ENCODE measurements around the gene TRAF6. TPM values are rescaled to one million over a fixed set of nuclear protein-coding genes. Genes with fewer than 3 reads are reported as not detected.

TRAF6 gene
- total and polyA plus RNA-seq, 2 donors (not counting 3 experiments of a cell fraction or from before 2014, with no cell fraction given): 6.0 to 14.2 TPM

DNA sequence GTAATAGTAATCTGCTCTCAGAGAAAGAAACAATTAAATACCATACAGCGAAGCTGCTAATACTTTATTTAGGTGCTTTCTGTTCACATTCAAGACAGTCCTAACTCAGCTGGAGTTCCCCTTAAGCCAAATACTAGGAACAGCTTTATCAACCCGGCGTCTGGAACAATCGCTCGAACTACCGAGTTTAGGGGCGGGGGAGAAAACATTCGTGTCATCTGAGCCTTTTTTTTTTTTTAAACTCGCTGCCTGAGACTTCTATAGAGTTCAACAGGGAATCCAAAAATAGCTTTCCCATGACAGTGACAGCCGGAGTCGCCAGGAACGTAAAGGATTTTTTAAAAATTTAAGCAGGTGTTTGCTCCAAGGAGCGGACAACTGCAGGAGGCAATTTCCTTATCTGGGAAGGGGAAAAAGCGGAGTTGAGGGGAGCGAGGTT, 852 bp downstream of the TRAF6 start:
- peak overlapping the region; percentile 50 for H3K27ac ChIP-seq (ENCODE audit: insufficient read depth, low read depth, low read length)
- no TSS peak for BruUV-seq (replicated peaks)
- dilution Hi-C loops (cut with MboI; ENCODE audit: extremely low pct_ligation_motif_present, low sequenced_read_pairs): no loop called here
- no peaks in the 10 kb centered on the region for H3K36me3 ChIP-seq (ENCODE audit: control insufficient read depth in 2 of 2, extremely low read depth in 1 of 2, insufficient read depth in 2 of 2, low read length in 2 of 2)
- H4K20me1 ChIP-seq (replicated peaks; ENCODE audit: control insufficient read depth, extremely low read depth, insufficient read depth, low read length): peaks cover 2% of the 10 kb centered on the region
- peak; percentile 64 for DNase-seq (ENCODE audit: low read depth, low spot score)
- peak overlapping the region; percentile 55 for H3K9ac ChIP-seq (replicated peaks; ENCODE audit: extremely low read depth, insufficient read depth, low read length)
- peak overlapping the region; percentile 40 for H2AFZ ChIP-seq (ENCODE audit: low read depth, low read length)
- no peaks in the 10 kb centered on the region for H3K27me3 ChIP-seq (ENCODE audit: control insufficient read depth in 2 of 2, insufficient read depth in 2 of 2, low read length in 2 of 2)
- ChIA-PET POLR2A (no interaction called here), CTCF (interaction anchor here (0.6 to 2.9 kb wide), 8 partner anchors 9 to 418 kb away, joined by 3 to 36 read pairs (median 4); no protein-coding TSS in a partner anchor)
- peaks cover 43% of the 10 kb centered on the region for H3K79me2 ChIP-seq (ENCODE audit: control insufficient read depth, insufficient read depth, low read length)
- intact Hi-C loops (cut with micrococcal nuclease): loop anchor here (10.0 kb wide), 1 partner anchor 1534 kb away; no protein-coding TSS in a partner anchor
- TF ChIP-seq, protein P1, sequence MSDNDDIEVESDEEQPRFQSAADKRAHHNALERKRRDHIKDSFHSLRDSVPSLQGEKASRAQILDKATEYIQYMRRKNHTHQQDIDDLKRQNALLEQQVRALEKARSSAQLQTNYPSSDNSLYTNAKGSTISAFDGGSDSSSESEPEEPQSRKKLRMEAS (IDR thresholded peaks at IDR 0.05; ENCODE audit: insufficient read depth, insufficient read length): no peak
- TF ChIP-seq GATA2 (IDR thresholded peaks at IDR 0.05; ENCODE audit: insufficient read depth, insufficient read length, low read depth, low read length) (no peak), MYC (IDR thresholded peaks at IDR 0.05; ENCODE audit: low read depth, low read length) (no peak), EZH2 (IDR thresholded peaks at IDR 0.05; ENCODE audit: borderline replicate concordance, low read depth, low read length, severe bottlenecking) (no peak), FOS (IDR thresholded peaks at IDR 0.05; ENCODE audit: borderline replicate concordance, insufficient read depth, low read length) (no peak), POLR2A (IDR thresholded peaks at IDR 0.05; ENCODE audit: low read depth, low read length) (no peak), JUN (IDR thresholded peaks at IDR 0.05; ENCODE audit: borderline replicate concordance, insufficient read depth, insufficient read length, low read depth) (no peak), POLR2AphosphoS5 (IDR thresholded peaks at IDR 0.05; ENCODE audit: insufficient read depth, low read depth, low read length) (no peak)
- TF ChIP-seq, protein P2, sequence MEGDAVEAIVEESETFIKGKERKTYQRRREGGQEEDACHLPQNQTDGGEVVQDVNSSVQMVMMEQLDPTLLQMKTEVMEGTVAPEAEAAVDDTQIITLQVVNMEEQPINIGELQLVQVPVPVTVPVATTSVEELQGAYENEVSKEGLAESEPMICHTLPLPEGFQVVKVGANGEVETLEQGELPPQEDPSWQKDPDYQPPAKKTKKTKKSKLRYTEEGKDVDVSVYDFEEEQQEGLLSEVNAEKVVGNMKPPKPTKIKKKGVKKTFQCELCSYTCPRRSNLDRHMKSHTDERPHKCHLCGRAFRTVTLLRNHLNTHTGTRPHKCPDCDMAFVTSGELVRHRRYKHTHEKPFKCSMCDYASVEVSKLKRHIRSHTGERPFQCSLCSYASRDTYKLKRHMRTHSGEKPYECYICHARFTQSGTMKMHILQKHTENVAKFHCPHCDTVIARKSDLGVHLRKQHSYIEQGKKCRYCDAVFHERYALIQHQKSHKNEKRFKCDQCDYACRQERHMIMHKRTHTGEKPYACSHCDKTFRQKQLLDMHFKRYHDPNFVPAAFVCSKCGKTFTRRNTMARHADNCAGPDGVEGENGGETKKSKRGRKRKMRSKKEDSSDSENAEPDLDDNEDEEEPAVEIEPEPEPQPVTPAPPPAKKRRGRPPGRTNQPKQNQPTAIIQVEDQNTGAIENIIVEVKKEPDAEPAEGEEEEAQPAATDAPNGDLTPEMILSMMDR (IDR thresholded peaks at IDR 0.05; ENCODE audit: extremely low read depth in 1 of 2, insufficient read depth in 1 of 2, low read depth in 1 of 2, low read length in 2 of 2): no peak
- H3K4me1 ChIP-seq (ENCODE audit: control insufficient read depth, extremely low read depth, insufficient read depth, low read length): peaks cover 16% of the 10 kb centered on the region
- no peaks in the 10 kb centered on the region for H3K9me3 ChIP-seq (replicated peaks; ENCODE audit: control insufficient read depth, insufficient read depth, low read length)
- H3K4me2 ChIP-seq (ENCODE audit: insufficient read depth, low read length): peak overlapping the region; percentile 95
- FAIRE-seq: no peak
- H3K4me3 ChIP-seq (replicated peaks in 1 of 3; ENCODE audit: insufficient read depth in 1 of 3, low read depth in 1 of 3, low read length in 3 of 3): peak overlapping the region; percentile 77 to 100 (median 88)
- H3K9me1 ChIP-seq (replicated peaks; ENCODE audit: control insufficient read depth, extremely low read depth, insufficient read depth, low read length): no peaks in the 10 kb centered on the region
